H1 (cell line): Measurements from ENCODE around the gene ATM. TPM values are rescaled to one million over a fixed set of nuclear protein-coding genes. Genes with fewer than 3 reads are reported as not detected.

Experiments
- CTCF ChIA-PET: fragments of 300-600 bp; sonication (Branson Sonifier 250); formaldehyde crosslinking; loops from one replicate; lab custom pipeline; 2021; ENCODE audit not compliant: partially characterized antibody; lab: Charles Lee
- POLR2A ChIA-PET: fragments of 300-600 bp; sonication (Branson Sonifier 250); formaldehyde crosslinking; loops from one replicate; lab custom pipeline; 2021; ENCODE audit warnings: inconsistent platforms; ENCODE audit not compliant: partially characterized antibody; lab: Charles Lee
- DNase-seq, 2 experiments: peaks; one replicate each; pipeline versions ENCODE4 v3.0.0 to v3.0.0-alpha.2; 2010 to 2022; ENCODE audit warnings: low spot score in 2 of 2, low read depth in 1 of 2, mixed read lengths in 1 of 2
- FAIRE-seq: peaks from 2 replicates; lab custom pipeline; 2011; peaks lifted over from hg19 to GRCh38; lab: Jason Lieb, UNC
- H2AFZ ChIP-seq: 2 replicates; pipeline ENCODE4 v1.8.1; 2012; ENCODE audit warnings: low read length, inconsistent platforms
- H2AK5ac ChIP-seq: 2 replicates; pipeline ENCODE4 v1.6.1; 2013; ENCODE audit warnings: low read depth, low read length
- H2BK120ac ChIP-seq: replicated peaks from 2 replicates; pipeline ENCODE3; 2013; ENCODE audit warnings: low read depth, low read length, inconsistent platforms
- H2BK12ac ChIP-seq: 2 replicates; pipeline ENCODE4 v1.6.1; 2013; ENCODE audit warnings: low read depth, low read length
- H2BK15ac ChIP-seq: 2 replicates; pipeline ENCODE4 v1.6.1; 2013; ENCODE audit warnings: low read length
- H2BK20ac ChIP-seq: 2 replicates; pipeline ENCODE4 v1.6.1; 2013; ENCODE audit warnings: low read length
- H2BK5ac ChIP-seq: 2 replicates; pipeline ENCODE4 v1.6.1; 2013; ENCODE audit warnings: low read depth, low read length
- H3K14ac ChIP-seq: 2 replicates; pipeline ENCODE4 v1.6.1; 2013; ENCODE audit warnings: inconsistent platforms; ENCODE audit not compliant: insufficient read length
- H3K18ac ChIP-seq: 2 replicates; pipeline ENCODE4 v1.6.1; 2013; ENCODE audit warnings: low read length; ENCODE audit errors: extremely low read depth
- H3K23ac ChIP-seq: 2 replicates; pipeline ENCODE4 v1.6.1; 2013; ENCODE audit warnings: inconsistent platforms; ENCODE audit not compliant: insufficient read length
- H3K23me2 ChIP-seq: 2 replicates; pipeline ENCODE4 v1.6.1; 2013; ENCODE audit warnings: low read depth, low read length
- H3K27ac ChIP-seq: 2 replicates; pipeline ENCODE4 v1.6.1; 2011; ENCODE audit warnings: low read depth, low read length, inconsistent platforms
- H3K27me3 ChIP-seq, 4 experiments: replicated peaks in 1 of 4; 1 replicate in 1 of 4; 2 replicates in 3 of 4; pipeline versions ENCODE4 v1.6.1 to v1.8.1; 2011 to 2013; ENCODE audit warnings: low read length in 3 of 4, mild to moderate bottlenecking in 3 of 4, inconsistent platforms in 2 of 4, mixed read lengths in 2 of 4, moderate library complexity in 1 of 4; ENCODE audit not compliant: control insufficient read depth in 3 of 4, insufficient read depth in 3 of 4; ENCODE audit errors: extremely low read depth in 1 of 4
- H3K36me3 ChIP-seq, 4 experiments: 2 replicates each; pipeline versions ENCODE4 v1.6.1 to v1.8.1; 2011 to 2013; ENCODE audit warnings: mild to moderate bottlenecking in 4 of 4, low read length in 3 of 4, moderate library complexity in 2 of 4, control low read depth in 1 of 4, inconsistent platforms in 1 of 4; ENCODE audit not compliant: insufficient read depth in 4 of 4, control insufficient read depth in 2 of 4
- H3K4ac ChIP-seq: replicated peaks from 2 replicates; pipeline ENCODE3; 2013; ENCODE audit warnings: low read length, low read depth, mixed read lengths, inconsistent platforms; ENCODE audit not compliant: insufficient read length
- H3K4me1 ChIP-seq, 4 experiments: replicated peaks in 1 of 4; 1 replicate in 1 of 4; 2 replicates in 3 of 4; pipeline versions ENCODE4 v1.6.1 to v1.8.1; 2011 to 2013; ENCODE audit warnings: low read length in 3 of 4, inconsistent platforms in 2 of 4, mixed read lengths in 1 of 4; ENCODE audit not compliant: insufficient read depth in 4 of 4, control insufficient read depth in 3 of 4
- H3K4me2 ChIP-seq, 2 experiments: 2 replicates each; pipeline versions ENCODE4 v1.6.1 to v1.8.1; 2011 to 2013; ENCODE audit warnings: low read depth in 2 of 2, low read length in 2 of 2, control low read depth in 1 of 2, inconsistent platforms in 1 of 2, mild to moderate bottlenecking in 1 of 2; ENCODE audit not compliant: insufficient read depth in 1 of 2
- H3K4me3 ChIP-seq, 4 experiments: fragments of 200-600, 300-600 bp in 1 of 4; sonication (generic), shearing (Covaris generic), sonication (Bioruptor Twin) in 1 of 4; 2 replicates each; pipeline versions ENCODE4 v1.5.1 to v1.8.1; 2011 to 2016; ENCODE audit warnings: low read length in 4 of 4, low read depth in 3 of 4, control low read depth in 2 of 4, inconsistent platforms in 2 of 4, mild to moderate bottlenecking in 2 of 4, mixed read lengths in 1 of 4, moderate library complexity in 1 of 4; ENCODE audit not compliant: insufficient read depth in 2 of 4; ENCODE audit errors: extremely low read depth in 1 of 4
- H3K56ac ChIP-seq: replicated peaks from 2 replicates; pipeline ENCODE3; 2013; ENCODE audit warnings: low read depth, mild to moderate bottlenecking, mixed read lengths, low read length, inconsistent platforms; ENCODE audit not compliant: insufficient read length
- H3K79me1 ChIP-seq: 2 replicates; pipeline ENCODE4 v1.6.1; 2013; ENCODE audit warnings: low read depth, low read length, control low read depth
- H3K79me2 ChIP-seq, 2 experiments: 2 replicates each; pipeline versions ENCODE4 v1.6.1 to v1.8.1; 2012 to 2013; ENCODE audit warnings: low read length in 2 of 2, mild to moderate bottlenecking in 2 of 2, inconsistent platforms in 1 of 2; ENCODE audit not compliant: insufficient read depth in 2 of 2, control insufficient read depth in 1 of 2
- H3K9ac ChIP-seq, 4 experiments: replicated peaks in 1 of 4; 1 replicate in 1 of 4; 2 replicates in 3 of 4; pipeline versions ENCODE4 v1.6.1 to v1.8.1; 2011 to 2013; ENCODE audit warnings: low read depth in 3 of 4, low read length in 3 of 4, control low read depth in 2 of 4, mild to moderate bottlenecking in 2 of 4, moderate library complexity in 2 of 4, inconsistent platforms in 1 of 4; ENCODE audit errors: extremely low read depth in 1 of 4
- H3K9me3 ChIP-seq, 2 experiments: 2 replicates each; pipeline versions ENCODE4 v1.6.1 to v1.8.1; 2012 to 2013; ENCODE audit warnings: mild to moderate bottlenecking in 2 of 2, moderate library complexity in 2 of 2, control low read depth in 1 of 2, inconsistent platforms in 1 of 2, low read depth in 1 of 2, low read length in 1 of 2, mixed read lengths in 1 of 2; ENCODE audit not compliant: insufficient read depth in 2 of 2
- H4K20me1 ChIP-seq, 2 experiments: replicated peaks in 1 of 2; 2 replicates each; pipeline versions ENCODE3 to v1.8.1; 2011 to 2013; ENCODE audit warnings: inconsistent platforms in 2 of 2, low read length in 2 of 2, mild to moderate bottlenecking in 1 of 2; ENCODE audit not compliant: insufficient read depth in 2 of 2, control insufficient read depth in 1 of 2
- H4K5ac ChIP-seq: 2 replicates; pipeline ENCODE4 v1.6.1; 2013; ENCODE audit warnings: low read length, low read depth, mixed read lengths, inconsistent platforms; ENCODE audit not compliant: insufficient read length
- H4K8ac ChIP-seq: 2 replicates; pipeline ENCODE4 v1.8.0; 2013; ENCODE audit warnings: mild to moderate bottlenecking, moderate library complexity, low read length, inconsistent platforms; ENCODE audit not compliant: insufficient read depth; ENCODE audit errors: extremely low read depth
- H4K91ac ChIP-seq: replicated peaks from 2 replicates; pipeline ENCODE3; 2013; ENCODE audit warnings: low read length, mixed read lengths, inconsistent platforms; ENCODE audit not compliant: insufficient read length
- CHD1 ChIP-seq: IDR thresholded peaks from 2 replicates; pipeline ENCODE4 v1.6.1; 2012; ENCODE audit warnings: low read depth, low read length, improper control_type of control experiment
- EGR1 ChIP-seq: IDR thresholded peaks from 2 replicates; pipeline ENCODE4 v1.6.1; 2011; ENCODE audit warnings: low read depth, low read length, borderline replicate concordance
- GTF2F1 ChIP-seq: IDR thresholded peaks from 2 replicates; pipeline ENCODE4 v1.6.1; 2012; ENCODE audit warnings: low read depth, low read length, improper control_type of control experiment, borderline replicate concordance
- JUN ChIP-seq: IDR thresholded peaks from 2 replicates; pipeline ENCODE4 v1.6.1; 2011; ENCODE audit warnings: low read depth, mild to moderate bottlenecking, improper control_type of control experiment, low read length
- NANOG ChIP-seq: IDR thresholded peaks from 2 replicates; pipeline ENCODE4 v1.6.1; 2011; ENCODE audit warnings: low read length, low read depth, mild to moderate bottlenecking, inconsistent platforms; ENCODE audit not compliant: insufficient read depth, poor library complexity, severe bottlenecking
- POLR2A ChIP-seq, 2 experiments: IDR thresholded peaks; 1 replicate in 1 of 2; 2 replicates in 1 of 2; pipeline ENCODE4 v1.6.1; 2011; ENCODE audit warnings: low read depth in 2 of 2, low read length in 2 of 2, mild to moderate bottlenecking in 2 of 2; ENCODE audit errors: control extremely low read depth in 1 of 2
- SP2 ChIP-seq: IDR thresholded peaks from 2 replicates; pipeline ENCODE4 v1.6.1; 2012; ENCODE audit warnings: mild to moderate bottlenecking, low read length, inconsistent platforms
- TCF12 ChIP-seq: IDR thresholded peaks from 2 replicates; pipeline ENCODE4 v1.6.1; 2011; ENCODE audit warnings: low read depth, mild to moderate bottlenecking, low read length
- USF2 ChIP-seq: IDR thresholded peaks from 2 replicates; pipeline ENCODE4 v1.6.1; 2011; ENCODE audit warnings: low read length, improper control_type of control experiment
- polyA plus RNA-seq, 7 experiments: library from polyadenylated mRNA; depleted of rRNA in 3 of 7; stranded (reverse) in 5 of 7; unstranded in 2 of 7; fragments of >200 nt in 5 of 7; fragments of 200-250 nt in 2 of 7; gene quantifications; 1 replicate in 5 of 7; 2 replicates in 1 of 7; 4 replicates in 1 of 7; pipeline versions ENCODE4 v1.2.1 to v1.2.3, GENCODE V29; 2011 to 2013; ENCODE audit warnings: missing spikeins in 2 of 7, mixed read lengths in 2 of 7
- total RNA-seq: library from RNA; stranded (reverse); fragmentation: NEBNext Ultra II Directional; extraction: Animal tissue kit (Norgen Biotek cat#: 25700); gene quantifications from 2 replicates; pipeline ENCODE4 v1.2.1, GENCODE V29; 2021
- TF ChIP-seq, protein P1 (sequence below): IDR thresholded peaks from 2 replicates; pipeline ENCODE4 v1.6.1; 2012; ENCODE audit warnings: inconsistent platforms
- TF ChIP-seq, protein P2 (sequence below): IDR thresholded peaks from 2 replicates; pipeline ENCODE4 v1.6.1; 2011; ENCODE audit warnings: low read depth, mild to moderate bottlenecking, low read length; ENCODE audit not compliant: insufficient read depth
- TF ChIP-seq, protein P3 (sequence below): IDR thresholded peaks from 2 replicates; pipeline ENCODE4 v1.6.1; 2012; ENCODE audit warnings: low read length, inconsistent platforms

The ATM gene
- total and polyA plus RNA-seq, 2 of the 8 experiments (the other 6 are each of a cell fraction or from before 2014, with no cell fraction given), result 14.9 to 55.4 TPM

- H3K79me2 ChIP-seq, result no peaks in the 10 kb centered on the region
- TF ChIP-seq USF2 (no peak), JUN (no peak), TCF12 (no peak), SP2 (no peak), GTF2F1 (no peak), CHD1 (no peak), POLR2A (IDR thresholded peaks at IDR 0.05; ENCODE audit: control extremely low read depth in 1 of 2, low read depth in 2 of 2, low read length in 2 of 2) (no peak), NANOG (no peak), EGR1 (no peak)
- TF ChIP-seq, protein P1, sequence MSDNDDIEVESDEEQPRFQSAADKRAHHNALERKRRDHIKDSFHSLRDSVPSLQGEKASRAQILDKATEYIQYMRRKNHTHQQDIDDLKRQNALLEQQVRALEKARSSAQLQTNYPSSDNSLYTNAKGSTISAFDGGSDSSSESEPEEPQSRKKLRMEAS, result no peak
- TF ChIP-seq, protein P2, sequence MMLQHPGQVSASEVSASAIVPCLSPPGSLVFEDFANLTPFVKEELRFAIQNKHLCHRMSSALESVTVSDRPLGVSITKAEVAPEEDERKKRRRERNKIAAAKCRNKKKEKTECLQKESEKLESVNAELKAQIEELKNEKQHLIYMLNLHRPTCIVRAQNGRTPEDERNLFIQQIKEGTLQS, result no peak
- TF ChIP-seq, protein P3, sequence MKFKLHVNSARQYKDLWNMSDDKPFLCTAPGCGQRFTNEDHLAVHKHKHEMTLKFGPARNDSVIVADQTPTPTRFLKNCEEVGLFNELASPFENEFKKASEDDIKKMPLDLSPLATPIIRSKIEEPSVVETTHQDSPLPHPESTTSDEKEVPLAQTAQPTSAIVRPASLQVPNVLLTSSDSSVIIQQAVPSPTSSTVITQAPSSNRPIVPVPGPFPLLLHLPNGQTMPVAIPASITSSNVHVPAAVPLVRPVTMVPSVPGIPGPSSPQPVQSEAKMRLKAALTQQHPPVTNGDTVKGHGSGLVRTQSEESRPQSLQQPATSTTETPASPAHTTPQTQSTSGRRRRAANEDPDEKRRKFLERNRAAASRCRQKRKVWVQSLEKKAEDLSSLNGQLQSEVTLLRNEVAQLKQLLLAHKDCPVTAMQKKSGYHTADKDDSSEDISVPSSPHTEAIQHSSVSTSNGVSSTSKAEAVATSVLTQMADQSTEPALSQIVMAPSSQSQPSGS, result no peak
These were observed 128.6 kb downstream of the ATM start for GRCh38 chr11:108351468-108351867.

More at GRCh38 chr11:108351468-108351867, 128.6 kb downstream of the ATM start:
- Histone ChIP-seq H3K27ac (no peak overlapping the region), H3K9ac (no peak overlapping the region), H3K9me3 (no peaks in the 10 kb centered on the region; a peak in 1 of 4 replicates), H3K79me1 (no peaks in the 10 kb centered on the region), H2BK12ac (no peak overlapping the region), H2BK20ac (no peak overlapping the region), H3K23me2 (no peaks in the 10 kb centered on the region), H2BK15ac (no peak overlapping the region), H3K56ac (no peak overlapping the region), H2AK5ac (no peak overlapping the region), H4K20me1 (no peaks in the 10 kb centered on the region), H4K5ac (no peak overlapping the region), H2BK5ac (no peak overlapping the region), H3K14ac (no peak overlapping the region), H4K8ac (no peak overlapping the region), H3K18ac (no peak overlapping the region), H3K4me1 (no peaks in the 10 kb centered on the region), H3K4me2 (no peak overlapping the region), H3K27me3 (no peaks in the 10 kb centered on the region), H3K4me3 (no peak overlapping the region), H2BK120ac (no peak overlapping the region), H2AFZ (no peak overlapping the region), H4K91ac (no peak overlapping the region), H3K4ac (no peak overlapping the region), H3K23ac (no peak overlapping the region), H3K36me3 (peaks cover 4 to 40% (median 18%) of the 10 kb centered on the region in 4 experiments; a peak in 7 of 8 replicates)
- ChIA-PET CTCF (interaction anchor here (0.6 kb wide), 1 partner anchor 215 kb away, joined by 3 read pairs; no protein-coding TSS in a partner anchor), POLR2A (no interaction called here)
- FAIRE-seq (no peak), DNase-seq (no peak)
